HG03066 (cell line): Measurements from ENCODE around the gene FANK1.

Experiments used
- ATAC-seq: cut with Tn5 transposase; IDR thresholded peaks from one replicate; pipeline ENCODE4 v1.9.1; 2021; ENCODE audit warnings: low read depth; ENCODE audit not compliant: unreplicated experiment

The FANK1 gene

DNA sequence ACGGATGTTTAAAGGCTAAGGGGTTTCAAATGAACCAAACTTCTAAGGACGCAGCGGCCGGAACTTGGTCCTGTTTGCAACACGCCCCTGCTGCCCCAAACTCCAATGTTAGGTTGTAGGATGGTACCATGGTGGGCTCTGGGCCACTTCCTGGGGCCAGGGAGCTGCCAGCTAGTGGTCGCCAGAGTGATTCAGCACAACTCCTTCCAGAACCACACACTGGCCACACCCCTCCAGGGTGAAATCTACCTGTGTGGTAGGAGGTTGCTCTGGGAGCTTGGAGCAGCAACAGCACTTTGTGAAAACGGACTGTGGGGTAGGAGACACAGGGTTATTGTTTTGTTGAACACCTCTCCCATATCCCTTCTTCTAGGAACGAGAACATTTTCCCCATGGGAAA, 161.1 kb downstream of the FANK1 start:
- no peak for ATAC-seq

DNA sequence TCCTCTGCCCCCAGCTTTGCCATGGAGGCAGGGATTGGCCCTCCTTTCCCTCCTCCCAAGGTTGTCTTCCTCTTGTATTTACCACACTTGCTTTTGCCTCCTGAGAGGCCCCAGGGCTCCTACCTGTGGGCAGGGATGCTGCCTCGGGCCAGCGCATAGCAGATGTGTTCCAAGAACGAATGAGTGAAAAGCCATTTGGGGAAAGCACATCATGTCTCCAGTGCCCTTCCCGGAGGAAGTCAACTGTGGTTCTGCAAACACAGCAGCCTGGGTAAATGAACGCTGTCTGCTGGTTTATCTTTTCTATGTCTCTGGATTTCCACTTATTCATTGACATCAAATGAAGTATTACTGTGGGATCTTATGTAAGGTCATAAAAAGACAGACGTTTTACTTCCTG, 161.7 kb downstream of the FANK1 start:
- no peak for ATAC-seq

GRCh38 chr10:126058507-126058906, 162.1 kb downstream of the FANK1 start:
- ATAC-seq = no peak
